Measurements from ENCODE around the gene PTPRE. TPM values are rescaled to one million over a fixed set of nuclear protein-coding genes. Genes with fewer than 3 reads are reported as not detected.
A peak's percentile ranks its signal among the peaks of the same experiment; 100 is the strongest.
"Not testable (repeated sequence)": the region's sequence is repeated elsewhere in the genome, so short reads cannot be mapped to it uniquely, and the experiment has no call there.

The PTPRE gene
- total RNA-seq, 2 donors from 2014 or later = 45.3 to 54.8 TPM

- no peaks in the 10 kb centered on the region for H3K36me3 Mint-ChIP-seq (ENCODE audit: low read depth)
- no peaks in the 10 kb centered on the region for H3K27me3 Mint-ChIP-seq
- no peak overlapping the region for H3K4me3 Mint-ChIP-seq
- H3K9me3 ChIP-seq (ENCODE audit: control insufficient read depth, low read length, poor library complexity, severe bottlenecking) = no peaks in the 10 kb centered on the region
- no peak for DNase-seq
- no peak for ATAC-seq
- H3K4me1 Mint-ChIP-seq = peaks cover 19% of the 10 kb centered on the region
- no peak overlapping the region for H3K27ac Mint-ChIP-seq
Measured at GRCh38 chr10:128092454-128092853, 185.6 kb downstream of the PTPRE start.

GRCh38 chr10:128094596-128094995 lies 187.7 kb downstream of the PTPRE start:
- H3K36me3 Mint-ChIP-seq (ENCODE audit: low read depth); H3K4me3 Mint-ChIP-seq; ATAC-seq; DNase-seq; H3K27me3 Mint-ChIP-seq; H3K9me3 ChIP-seq (ENCODE audit: control insufficient read depth, low read length, poor library complexity, severe bottlenecking): not testable (repeated sequence)
- H3K27ac Mint-ChIP-seq = peak overlapping the region; percentile 81
- H3K4me1 Mint-ChIP-seq = peaks cover 23% of the 10 kb centered on the region

DNA sequence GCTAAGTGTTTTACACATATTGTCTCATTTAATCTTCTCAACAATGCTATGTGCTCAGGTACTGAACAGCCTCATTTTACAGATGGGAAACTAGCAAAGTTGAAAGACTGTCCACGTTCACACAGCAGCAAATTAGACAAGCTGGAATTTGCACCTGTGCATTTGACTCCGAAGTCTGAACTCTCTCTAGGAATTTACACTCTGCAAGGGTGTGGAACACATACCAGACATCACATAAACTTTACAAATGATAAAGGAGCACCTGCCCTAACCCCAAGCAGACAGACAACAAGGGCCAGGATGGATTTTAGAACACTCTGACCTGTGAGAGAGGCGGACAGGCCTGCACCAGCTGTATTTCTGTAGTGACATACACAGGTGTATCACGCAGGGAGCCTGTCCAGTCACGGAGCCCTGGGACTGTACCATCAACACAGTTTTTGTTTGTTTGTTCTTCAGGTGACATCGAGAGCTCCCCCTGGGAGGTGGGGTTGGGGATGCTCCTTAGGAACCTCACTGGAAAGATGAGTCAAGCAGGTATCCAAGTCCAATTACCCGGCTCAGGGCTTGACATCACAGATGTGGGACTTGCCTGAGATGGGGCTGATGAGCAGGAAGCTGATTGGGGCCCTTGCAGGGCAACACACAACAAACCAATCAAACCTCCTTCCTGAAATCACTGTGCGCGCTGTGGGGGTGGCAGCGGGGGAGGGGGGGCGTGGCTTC lies 188.3 kb downstream of the PTPRE start:
- Mint-ChIP-seq H3K36me3 (ENCODE audit: low read depth) (no peaks in the 10 kb centered on the region), H3K27me3 (no peaks in the 10 kb centered on the region), H3K27ac (peak overlapping the region; percentile 81), H3K4me3 (peak overlapping the region; percentile 73), H3K4me1 (peaks cover 23% of the 10 kb centered on the region)
- DNase-seq = peak in 2 of 3 donors; percentile 34 to 60
- no peaks in the 10 kb centered on the region for H3K9me3 ChIP-seq (ENCODE audit: control insufficient read depth, low read length, poor library complexity, severe bottlenecking)
- peak; percentile 100 for ATAC-seq

- H3K9me3 ChIP-seq (ENCODE audit: control insufficient read depth, low read length, poor library complexity, severe bottlenecking) = no peaks in the 10 kb centered on the region
- DNase-seq = no peak
- H3K36me3 Mint-ChIP-seq (ENCODE audit: low read depth) = no peaks in the 10 kb centered on the region
- peaks cover 23% of the 10 kb centered on the region for H3K4me1 Mint-ChIP-seq
- peak overlapping the region; percentile 81 for H3K27ac Mint-ChIP-seq
- H3K27me3 Mint-ChIP-seq = no peaks in the 10 kb centered on the region
- no peak for ATAC-seq
- H3K4me3 Mint-ChIP-seq = peak overlapping the region; percentile 73
Measured at GRCh38 chr10:128095753-128096469, 189.0 kb downstream of the PTPRE start.

GRCh38 chr10:128096486-128097199 lies 189.7 kb downstream of the PTPRE start:
- DNase-seq (no peak), ATAC-seq (no peak)
- no peaks in the 10 kb centered on the region for H3K27me3 Mint-ChIP-seq
- peaks cover 28% of the 10 kb centered on the region for H3K4me1 Mint-ChIP-seq
- no peaks in the 10 kb centered on the region for H3K9me3 ChIP-seq (ENCODE audit: control insufficient read depth, low read length, poor library complexity, severe bottlenecking)
- H3K36me3 Mint-ChIP-seq (ENCODE audit: low read depth) = no peaks in the 10 kb centered on the region
- peak overlapping the region; percentile 81 for H3K27ac Mint-ChIP-seq
- H3K4me3 Mint-ChIP-seq = peak overlapping the region; percentile 73

DNA sequence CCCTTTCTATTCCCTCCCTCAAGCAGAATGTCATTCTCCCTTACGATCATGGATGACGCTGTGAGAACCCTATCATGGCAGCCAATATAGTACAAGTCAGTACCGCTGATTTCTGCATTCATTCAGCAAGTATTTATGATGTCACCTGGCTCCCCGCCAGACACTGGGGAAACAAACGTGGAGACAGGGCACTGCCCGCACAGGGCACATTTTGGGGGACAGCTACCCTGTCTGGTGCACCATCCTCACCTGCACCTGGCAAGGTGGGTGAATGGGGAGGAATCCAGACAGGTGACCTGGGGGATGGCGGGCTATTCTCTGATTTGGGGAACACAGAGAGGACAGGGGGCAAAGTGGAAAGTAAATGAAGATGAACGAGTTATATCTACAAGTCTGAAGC lies 190.9 kb downstream of the PTPRE start:
- H3K27me3 Mint-ChIP-seq = no peaks in the 10 kb centered on the region
- H3K4me1 Mint-ChIP-seq = peaks cover 31% of the 10 kb centered on the region
- H3K27ac Mint-ChIP-seq = no peak overlapping the region
- H3K9me3 ChIP-seq (ENCODE audit: control insufficient read depth, low read length, poor library complexity, severe bottlenecking) = no peaks in the 10 kb centered on the region
- no peaks in the 10 kb centered on the region for H3K36me3 Mint-ChIP-seq (ENCODE audit: low read depth)
- ATAC-seq (no peak), DNase-seq (no peak)
- no peak overlapping the region for H3K4me3 Mint-ChIP-seq

GRCh38 chr10:128098631-128099030 lies 191.7 kb downstream of the PTPRE start:
- DNase-seq (no peak), ATAC-seq (no peak)
- no peak overlapping the region for H3K4me3 Mint-ChIP-seq
- H3K36me3 Mint-ChIP-seq (ENCODE audit: low read depth) = no peaks in the 10 kb centered on the region
- no peaks in the 10 kb centered on the region for H3K27me3 Mint-ChIP-seq
- no peaks in the 10 kb centered on the region for H3K9me3 ChIP-seq (ENCODE audit: control insufficient read depth, low read length, poor library complexity, severe bottlenecking)
- no peak overlapping the region for H3K27ac Mint-ChIP-seq
- peaks cover 38% of the 10 kb centered on the region for H3K4me1 Mint-ChIP-seq

- H3K4me3 Mint-ChIP-seq = no peak overlapping the region
- ATAC-seq (no peak), DNase-seq (no peak)
- no peaks in the 10 kb centered on the region for H3K9me3 ChIP-seq (ENCODE audit: control insufficient read depth, low read length, poor library complexity, severe bottlenecking)
- no peaks in the 10 kb centered on the region for H3K27me3 Mint-ChIP-seq
- H3K27ac Mint-ChIP-seq = no peak overlapping the region
- peaks cover 2% of the 10 kb centered on the region for H3K36me3 Mint-ChIP-seq (ENCODE audit: low read depth)
- peaks cover 43% of the 10 kb centered on the region for H3K4me1 Mint-ChIP-seq
Measured at GRCh38 chr10:128099901-128100300, 193.0 kb downstream of the PTPRE start.

GRCh38 chr10:128101901-128102300 lies 195.0 kb downstream of the PTPRE start:
- ATAC-seq = no peak
- Mint-ChIP-seq H3K36me3 (ENCODE audit: low read depth) (peaks cover 2% of the 10 kb centered on the region), H3K27ac (peak overlapping the region; percentile 14), H3K4me3 (no peak overlapping the region), H3K27me3 (no peaks in the 10 kb centered on the region), H3K4me1 (peaks cover 27% of the 10 kb centered on the region)
- no peak for DNase-seq
- H3K9me3 ChIP-seq (ENCODE audit: control insufficient read depth, low read length, poor library complexity, severe bottlenecking) = no peaks in the 10 kb centered on the region

DNA sequence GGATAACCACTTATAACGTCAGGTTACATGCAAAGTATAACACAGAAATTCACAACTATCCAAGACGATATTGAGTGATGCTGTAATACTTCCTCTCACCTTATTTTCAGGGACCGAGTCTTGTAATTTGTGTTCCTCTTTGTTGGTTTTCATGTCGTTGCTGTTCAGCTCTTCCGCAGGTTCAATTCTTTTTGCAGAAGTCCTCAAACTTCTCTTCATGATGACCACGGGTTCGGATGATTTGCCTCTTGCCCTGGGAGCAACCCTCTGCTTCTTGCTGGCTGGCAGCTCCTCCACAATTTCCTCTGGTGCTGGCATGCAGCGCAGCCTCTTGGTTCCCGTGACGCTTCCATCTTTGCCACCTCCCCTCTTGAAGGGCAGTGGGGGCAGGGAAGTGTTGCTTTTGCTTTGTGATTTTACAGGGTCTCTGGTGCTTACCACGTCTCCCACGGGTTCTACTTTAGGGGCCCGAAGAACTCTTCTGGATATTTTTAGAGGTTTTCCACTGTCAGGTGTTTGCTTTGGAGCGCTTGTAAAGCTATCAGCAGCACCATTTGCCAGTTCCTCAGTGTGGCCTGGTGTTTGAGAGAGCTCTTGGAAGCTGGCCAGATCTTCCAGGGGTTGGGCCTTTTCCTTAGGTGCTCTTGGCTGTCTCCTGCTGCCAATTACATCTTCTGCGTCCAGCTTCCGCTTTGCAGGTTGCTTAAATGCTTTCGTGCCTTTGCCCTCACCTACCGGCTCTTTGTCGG lies 195.8 kb downstream of the PTPRE start:
- no peaks in the 10 kb centered on the region for H3K9me3 ChIP-seq (ENCODE audit: control insufficient read depth, low read length, poor library complexity, severe bottlenecking)
- peaks cover 25% of the 10 kb centered on the region for H3K4me1 Mint-ChIP-seq
- no peaks in the 10 kb centered on the region for H3K27me3 Mint-ChIP-seq
- H3K36me3 Mint-ChIP-seq (ENCODE audit: low read depth) = peaks cover 2% of the 10 kb centered on the region
- ATAC-seq = no peak
- H3K4me3 Mint-ChIP-seq = peak overlapping the region; percentile 78
- no peak for DNase-seq
- peak overlapping the region; percentile 84 for H3K27ac Mint-ChIP-seq

DNA sequence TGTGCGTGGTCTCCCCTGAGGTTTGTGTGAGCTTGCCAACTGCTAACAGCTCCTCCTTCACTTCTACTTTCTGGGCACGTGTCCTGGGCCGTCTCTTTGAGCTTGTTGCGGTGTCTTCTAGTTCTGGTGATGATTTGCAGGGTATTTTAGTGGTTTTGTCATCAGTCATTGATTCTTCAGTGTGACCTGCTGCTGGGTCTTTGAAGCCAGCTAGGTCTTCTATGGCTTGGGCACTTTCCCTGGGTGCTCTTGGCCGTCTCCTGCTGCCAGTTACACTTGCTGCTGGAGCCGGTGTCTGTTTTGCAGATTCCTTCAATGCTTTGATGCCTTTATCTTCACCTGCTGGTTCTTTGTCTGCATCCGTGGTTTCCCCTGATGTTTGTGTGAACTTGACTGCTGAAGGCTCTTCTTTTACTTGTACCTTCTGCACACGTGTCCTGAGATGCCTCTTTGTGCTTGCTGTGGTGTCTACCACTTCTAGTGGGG lies 196.4 kb downstream of the PTPRE start:
- no peaks in the 10 kb centered on the region for H3K9me3 ChIP-seq (ENCODE audit: control insufficient read depth, low read length, poor library complexity, severe bottlenecking)
- peak; percentile 83 for ATAC-seq
- Mint-ChIP-seq H3K4me1 (peaks cover 20% of the 10 kb centered on the region), H3K36me3 (ENCODE audit: low read depth) (peaks cover 2% of the 10 kb centered on the region), H3K4me3 (peak overlapping the region; percentile 78), H3K27ac (peak overlapping the region; percentile 84), H3K27me3 (no peaks in the 10 kb centered on the region)
- DNase-seq = no peak

GRCh38 chr10:128105383-128105782 lies 198.5 kb downstream of the PTPRE start:
- no peaks in the 10 kb centered on the region for H3K9me3 ChIP-seq (ENCODE audit: control insufficient read depth, low read length, poor library complexity, severe bottlenecking)
- Mint-ChIP-seq H3K4me1 (peaks cover 20% of the 10 kb centered on the region), H3K27ac (no peak overlapping the region), H3K4me3 (no peak overlapping the region), H3K27me3 (no peaks in the 10 kb centered on the region), H3K36me3 (ENCODE audit: low read depth) (peaks cover 2% of the 10 kb centered on the region)
- no peak for ATAC-seq
- DNase-seq = no peak

- no peaks in the 10 kb centered on the region for H3K9me3 ChIP-seq (ENCODE audit: control insufficient read depth, low read length, poor library complexity, severe bottlenecking)
- ATAC-seq (no peak), DNase-seq (no peak)
- Mint-ChIP-seq H3K27ac (no peak overlapping the region), H3K4me1 (no peaks in the 10 kb centered on the region), H3K4me3 (no peak overlapping the region), H3K36me3 (ENCODE audit: low read depth) (no peaks in the 10 kb centered on the region), H3K27me3 (no peaks in the 10 kb centered on the region)
Measured at GRCh38 chr10:128109707-128110106, 202.8 kb downstream of the PTPRE start.
